Peyer's patch (tissue), 4 donors: Measurements from ENCODE around the gene AKAP13.

Experiments
- CTCF ChIP-seq, 6 experiments: fragments of 450-650 bp in 4 of 6; fragments of 200-600 bp in 2 of 6; sonication (generic) in 1 of 6; IDR thresholded peaks; one replicate each; pipeline ENCODE4 v1.5.1; 2017 to 2019; ENCODE audit warnings: antibody characterized with exemption in 6 of 6, mild to moderate bottlenecking in 3 of 6, moderate library complexity in 1 of 6
- POLR2A ChIP-seq, 2 donors: fragments of 450-650 bp; IDR thresholded peaks; one replicate each; pipeline ENCODE4 v1.5.1; 2017; ENCODE audit warnings: antibody characterized with exemption in 2 of 2, mild to moderate bottlenecking in 2 of 2, moderate library complexity in 2 of 2

GRCh38 chr15:85377986-85378385 lies 2.4 kb upstream of the AKAP13 start:
- TF ChIP-seq POLR2A (IDR thresholded peaks at IDR 0.05), result no peak
- TF ChIP-seq CTCF (IDR thresholded peaks at IDR 0.05), result no peak
